Measurements from ENCODE around the gene PMVK.

Gene PMVK

GRCh38 chr1:154966111-154966510, 29.6 kb upstream of the PMVK start:
- no peak for DNase-seq

- no peak for DNase-seq
Observed at GRCh38 chr1:154964359-154964758, 27.8 kb upstream of the PMVK start.

GRCh38 chr1:154963643-154964042, 27.1 kb upstream of the PMVK start:
- DNase-seq, result no peak

- DNase-seq, result no peak
Observed at GRCh38 chr1:154962795-154963330, 26.3 kb upstream of the PMVK start.

GRCh38 chr1:154962156-154962749, 25.7 kb upstream of the PMVK start:
- peak; percentile 46 for DNase-seq

GRCh38 chr1:154961207-154962155, 25.0 kb upstream of the PMVK start, which contains the start of gene PYGO2:
Gene PYGO2 (minus strand): TSS chr1:154961782. CDS start chr1:154961576, 206 bp downstream.
- peak; percentile 65 for DNase-seq

- no peak for DNase-seq
Observed at GRCh38 chr1:154960446-154961136, 24.1 kb upstream of the PMVK start.

GRCh38 chr1:154959426-154959780, 22.9 kb upstream of the PMVK start:
- DNase-seq, result no peak

GRCh38 chr1:154958681-154959425, 22.3 kb upstream of the PMVK start:
- DNase-seq, result no peak

GRCh38 chr1:154958036-154958435, 21.5 kb upstream of the PMVK start:
- no peak for DNase-seq

- no peak for DNase-seq
Observed at GRCh38 chr1:154957091-154957657, 20.7 kb upstream of the PMVK start.

- DNase-seq, result no peak
Observed at GRCh38 chr1:154956544-154956941, 20.0 kb upstream of the PMVK start.

- DNase-seq, result peak; percentile 88
Observed at GRCh38 chr1:154955718-154956543, 19.4 kb upstream of the PMVK start, which contains the start of gene PBXIP1. Gene PBXIP1 (minus strand): TSS chr1:154956099. CDS start chr1:154953721, 2,378 bp downstream.

GRCh38 chr1:154955039-154955717, 18.7 kb upstream of the PMVK start:
- peak; percentile 43 for DNase-seq

- DNase-seq, result no peak
Observed at GRCh38 chr1:154954541-154954940, 18.0 kb upstream of the PMVK start.

GRCh38 chr1:154953611-154954038, 17.1 kb upstream of the PMVK start:
- no peak for DNase-seq

GRCh38 chr1:154952664-154953063, 16.1 kb upstream of the PMVK start:
- DNase-seq, result no peak

- no peak for DNase-seq
Observed at GRCh38 chr1:154951901-154952657, 15.6 kb upstream of the PMVK start.

- no peak for DNase-seq
Observed at GRCh38 chr1:154948079-154948478, 11.6 kb upstream of the PMVK start.
